ENCODE results near the gene PCDH9. TPM values are rescaled to one million over a fixed set of nuclear protein-coding genes. Genes with fewer than 3 reads are reported as not detected.

PCDH9 gene
- total RNA-seq, 1 experiment from 2014 or later = 5.6 TPM

GRCh38 chr13:67136157-67136556 lies 94.0 kb downstream of the PCDH9 start:
- DNase-seq = no peak
- Histone ChIP-seq H3K36me3 (no peaks in the 10 kb centered on the region), H3K27me3 (no peaks in the 10 kb centered on the region), H3K9me3 (replicated peaks) (no peaks in the 10 kb centered on the region), H3K4me3 (no peak overlapping the region), H3K27ac (peak overlapping the region; percentile 64; the same call in 1 of the 2 replicates), H3K4me1 (peaks cover 5% of the 10 kb centered on the region; the same call in 1 of the 2 replicates)

- Histone ChIP-seq H3K27ac (peak overlapping the region; percentile 64), H3K9me3 (replicated peaks) (no peaks in the 10 kb centered on the region), H3K36me3 (no peaks in the 10 kb centered on the region), H3K27me3 (no peaks in the 10 kb centered on the region), H3K4me3 (no peak overlapping the region), H3K4me1 (peaks cover 5% of the 10 kb centered on the region; the same call in 1 of the 2 replicates)
- peak in 1 of 2 experiments; percentile 39 for DNase-seq
Measured at GRCh38 chr13:67135356-67135755, 94.8 kb downstream of the PCDH9 start.

- DNase-seq = peak; percentile 10 to 58
- H3K4me3 ChIP-seq = peak overlapping the region; percentile 30
- H3K27me3 ChIP-seq = no peaks in the 10 kb centered on the region
- peak overlapping the region; percentile 64 for H3K27ac ChIP-seq
- no peaks in the 10 kb centered on the region for H3K9me3 ChIP-seq (replicated peaks)
- H3K36me3 ChIP-seq = no peaks in the 10 kb centered on the region
- peaks cover 5% of the 10 kb centered on the region; the same call in 1 of the 2 replicates for H3K4me1 ChIP-seq
Measured at GRCh38 chr13:67134417-67135129, 95.6 kb downstream of the PCDH9 start.

GRCh38 chr13:67133476-67133875 lies 96.7 kb downstream of the PCDH9 start:
- Histone ChIP-seq H3K27me3 (no peaks in the 10 kb centered on the region), H3K27ac (no peak overlapping the region), H3K36me3 (no peaks in the 10 kb centered on the region), H3K4me1 (peaks cover 5% of the 10 kb centered on the region; the same call in 1 of the 2 replicates), H3K9me3 (replicated peaks) (no peaks in the 10 kb centered on the region), H3K4me3 (no peak overlapping the region)
- no peak for DNase-seq

GRCh38 chr13:67131393-67131792 lies 98.7 kb downstream of the PCDH9 start:
- no peak overlapping the region for H3K27ac ChIP-seq
- no peaks in the 10 kb centered on the region for H3K9me3 ChIP-seq (replicated peaks)
- H3K36me3 ChIP-seq = no peaks in the 10 kb centered on the region
- H3K4me3 ChIP-seq = no peak overlapping the region
- H3K4me1 ChIP-seq = peaks cover 5% of the 10 kb centered on the region; the same call in 1 of the 2 replicates
- no peak for DNase-seq
- H3K27me3 ChIP-seq = no peaks in the 10 kb centered on the region

GRCh38 chr13:67130444-67130843 lies 99.7 kb downstream of the PCDH9 start:
- no peaks in the 10 kb centered on the region for H3K27me3 ChIP-seq

GRCh38 chr13:67128136-67128535 lies 102.0 kb downstream of the PCDH9 start:
- no peak for DNase-seq
- H3K27me3 ChIP-seq = no peaks in the 10 kb centered on the region
- H3K4me1 ChIP-seq = no peaks in the 10 kb centered on the region
- H3K27ac ChIP-seq = no peak overlapping the region
- H3K9me3 ChIP-seq (replicated peaks) = no peaks in the 10 kb centered on the region
- H3K4me3 ChIP-seq = no peak overlapping the region
- no peaks in the 10 kb centered on the region for H3K36me3 ChIP-seq

More at GRCh38 chr13:67130444-67130843, 99.7 kb downstream of the PCDH9 start:
- Histone ChIP-seq H3K4me3 (no peak overlapping the region), H3K9me3 (replicated peaks) (no peaks in the 10 kb centered on the region), H3K36me3 (no peaks in the 10 kb centered on the region), H3K4me1 (peaks cover under 1% of the 10 kb centered on the region; the same call in 1 of the 2 replicates), H3K27ac (no peak overlapping the region)
- no peak for DNase-seq

GRCh38 chr13:67125681-67126080 lies 104.5 kb downstream of the PCDH9 start:
- no peak overlapping the region for H3K4me3 ChIP-seq
- DNase-seq = no peak
- H3K27ac ChIP-seq = no peak overlapping the region
- no peaks in the 10 kb centered on the region for H3K4me1 ChIP-seq
- no peaks in the 10 kb centered on the region for H3K27me3 ChIP-seq
- H3K9me3 ChIP-seq (replicated peaks) = no peaks in the 10 kb centered on the region
- no peaks in the 10 kb centered on the region for H3K36me3 ChIP-seq

GRCh38 chr13:67123165-67123564 lies 107.0 kb downstream of the PCDH9 start:
- no peaks in the 10 kb centered on the region for H3K27me3 ChIP-seq
- H3K36me3 ChIP-seq = no peaks in the 10 kb centered on the region
- no peak overlapping the region for H3K4me3 ChIP-seq
- no peaks in the 10 kb centered on the region for H3K9me3 ChIP-seq (replicated peaks)
- no peak overlapping the region for H3K27ac ChIP-seq
- DNase-seq = no peak
- H3K4me1 ChIP-seq = peaks cover 7% of the 10 kb centered on the region

GRCh38 chr13:67122251-67122650 lies 107.9 kb downstream of the PCDH9 start:
- Histone ChIP-seq H3K4me3 (no peak overlapping the region), H3K9me3 (replicated peaks) (no peaks in the 10 kb centered on the region), H3K27ac (no peak overlapping the region), H3K4me1 (peaks cover 7% of the 10 kb centered on the region), H3K36me3 (no peaks in the 10 kb centered on the region), H3K27me3 (no peaks in the 10 kb centered on the region)
- DNase-seq = no peak

- no peaks in the 10 kb centered on the region for H3K36me3 ChIP-seq
- H3K27ac ChIP-seq = no peak overlapping the region
- H3K4me3 ChIP-seq = no peak overlapping the region
- H3K4me1 ChIP-seq = peaks cover 7% of the 10 kb centered on the region
- H3K27me3 ChIP-seq = no peaks in the 10 kb centered on the region
- no peak for DNase-seq
- H3K9me3 ChIP-seq (replicated peaks) = no peaks in the 10 kb centered on the region
Measured at GRCh38 chr13:67120872-67121531, 109.1 kb downstream of the PCDH9 start.

- Histone ChIP-seq H3K36me3 (no peaks in the 10 kb centered on the region), H3K27ac (no peak overlapping the region), H3K27me3 (no peaks in the 10 kb centered on the region), H3K9me3 (replicated peaks) (no peaks in the 10 kb centered on the region), H3K4me1 (peaks cover 7% of the 10 kb centered on the region), H3K4me3 (no peak overlapping the region)
- DNase-seq = peak; percentile 11 to 37
Measured at GRCh38 chr13:67119481-67119894, 110.6 kb downstream of the PCDH9 start.

GRCh38 chr13:67118277-67118676 lies 111.9 kb downstream of the PCDH9 start:
- H3K36me3 ChIP-seq = no peaks in the 10 kb centered on the region
- no peak overlapping the region for H3K27ac ChIP-seq
- H3K4me1 ChIP-seq = peaks cover 7% of the 10 kb centered on the region
- H3K4me3 ChIP-seq = no peak overlapping the region
- no peaks in the 10 kb centered on the region for H3K9me3 ChIP-seq (replicated peaks)
- no peaks in the 10 kb centered on the region for H3K27me3 ChIP-seq
- no peak for DNase-seq

- peaks cover 7% of the 10 kb centered on the region for H3K4me1 ChIP-seq
- H3K27ac ChIP-seq = no peak overlapping the region
- no peak overlapping the region for H3K4me3 ChIP-seq
- no peak for DNase-seq
- no peaks in the 10 kb centered on the region for H3K27me3 ChIP-seq
- no peaks in the 10 kb centered on the region for H3K36me3 ChIP-seq
- no peaks in the 10 kb centered on the region for H3K9me3 ChIP-seq (replicated peaks)
Measured at GRCh38 chr13:67117010-67117550, 113.1 kb downstream of the PCDH9 start.

GRCh38 chr13:67107979-67108378 lies 122.2 kb downstream of the PCDH9 start:
- no peaks in the 10 kb centered on the region for H3K27me3 ChIP-seq
- no peaks in the 10 kb centered on the region for H3K36me3 ChIP-seq
- no peaks in the 10 kb centered on the region for H3K9me3 ChIP-seq (replicated peaks)
- no peak for DNase-seq
- no peaks in the 10 kb centered on the region for H3K4me1 ChIP-seq
- H3K27ac ChIP-seq = no peak overlapping the region
- no peak overlapping the region for H3K4me3 ChIP-seq

Measured in SJCRH30 (cell line).